ENCODE data around the gene ABCB11. TPM values are rescaled to one million over a fixed set of nuclear protein-coding genes. Genes with fewer than 3 reads are reported as not detected.

Gene ABCB11
- total RNA-seq, 1 donor from 2014 or later, result 0.24 TPM

- Mint-ChIP-seq H3K27me3 (no peaks in the 10 kb centered on the region), H3K9me3 (peaks cover 15% of the 10 kb centered on the region), H3K27ac (no peak overlapping the region), H3K4me1 (ENCODE audit: unreplicated experiment) (no peaks in the 10 kb centered on the region), H3K4me3 (no peak overlapping the region), H3K36me3 (no peaks in the 10 kb centered on the region)
- TF ChIP-seq CTCF (conservative IDR thresholded peaks at IDR 0.05), result no peak
- no peak for DNase-seq (ENCODE audit: extremely low spot score, unreplicated experiment)
These were observed 79.3 kb downstream of the ABCB11 start for GRCh38 chr2:168951871-168952270.

- no peak overlapping the region for H3K27ac Mint-ChIP-seq
- no peak for DNase-seq (ENCODE audit: extremely low spot score, unreplicated experiment)
- H3K9me3 Mint-ChIP-seq, result peaks cover 15% of the 10 kb centered on the region
- TF ChIP-seq CTCF (conservative IDR thresholded peaks at IDR 0.05), result no peak
- no peaks in the 10 kb centered on the region for H3K27me3 Mint-ChIP-seq
- no peaks in the 10 kb centered on the region for H3K4me1 Mint-ChIP-seq (ENCODE audit: unreplicated experiment)
- no peak overlapping the region for H3K4me3 Mint-ChIP-seq
- no peaks in the 10 kb centered on the region for H3K36me3 Mint-ChIP-seq
These were observed 81.8 kb downstream of the ABCB11 start for GRCh38 chr2:168949324-168949723.

- no peak overlapping the region for H3K4me3 Mint-ChIP-seq
- H3K27me3 Mint-ChIP-seq, result no peaks in the 10 kb centered on the region
- no peak for DNase-seq (ENCODE audit: extremely low spot score, unreplicated experiment)
- no peak overlapping the region for H3K27ac Mint-ChIP-seq
- peak; percentile 76 for TF ChIP-seq CTCF (conservative IDR thresholded peaks at IDR 0.05)
- H3K4me1 Mint-ChIP-seq (ENCODE audit: unreplicated experiment), result no peaks in the 10 kb centered on the region
- peaks cover 15% of the 10 kb centered on the region for H3K9me3 Mint-ChIP-seq
- H3K36me3 Mint-ChIP-seq, result no peaks in the 10 kb centered on the region
These were observed 82.4 kb downstream of the ABCB11 start for GRCh38 chr2:168948621-168949212.

GRCh38 chr2:168945508-168945907 is 85.6 kb downstream of the ABCB11 start:
- Mint-ChIP-seq H3K4me3 (no peak overlapping the region), H3K27ac (no peak overlapping the region), H3K27me3 (no peaks in the 10 kb centered on the region), H3K36me3 (no peaks in the 10 kb centered on the region), H3K9me3 (peaks cover 4% of the 10 kb centered on the region), H3K4me1 (ENCODE audit: unreplicated experiment) (no peaks in the 10 kb centered on the region)
- no peak for TF ChIP-seq CTCF (conservative IDR thresholded peaks at IDR 0.05)
- DNase-seq (ENCODE audit: extremely low spot score, unreplicated experiment), result no peak

- TF ChIP-seq CTCF (conservative IDR thresholded peaks at IDR 0.05), result no peak
- no peaks in the 10 kb centered on the region for H3K27me3 Mint-ChIP-seq
- no peak overlapping the region for H3K27ac Mint-ChIP-seq
- H3K4me3 Mint-ChIP-seq, result no peak overlapping the region
- no peaks in the 10 kb centered on the region for H3K36me3 Mint-ChIP-seq
- H3K4me1 Mint-ChIP-seq (ENCODE audit: unreplicated experiment), result no peaks in the 10 kb centered on the region
- no peaks in the 10 kb centered on the region for H3K9me3 Mint-ChIP-seq
- DNase-seq (ENCODE audit: extremely low spot score, unreplicated experiment), result no peak
These were observed 87.1 kb downstream of the ABCB11 start for GRCh38 chr2:168944065-168944464.

GRCh38 chr2:168941297-168941696 is 89.8 kb downstream of the ABCB11 start:
- H3K4me3 Mint-ChIP-seq, result no peak overlapping the region
- no peak for TF ChIP-seq CTCF (conservative IDR thresholded peaks at IDR 0.05)
- no peak for DNase-seq (ENCODE audit: extremely low spot score, unreplicated experiment)
- H3K36me3 Mint-ChIP-seq, result no peaks in the 10 kb centered on the region
- no peaks in the 10 kb centered on the region for H3K9me3 Mint-ChIP-seq
- no peaks in the 10 kb centered on the region for H3K27me3 Mint-ChIP-seq
- H3K27ac Mint-ChIP-seq, result no peak overlapping the region
- H3K4me1 Mint-ChIP-seq (ENCODE audit: unreplicated experiment), result no peaks in the 10 kb centered on the region

Measured in type B pancreatic cell (in vitro differentiated cells).